Measurements from ENCODE around the gene ASTL. TPM values are rescaled to one million over a fixed set of nuclear protein-coding genes. Genes with fewer than 3 reads are reported as not detected.

The ASTL gene
- total and polyA plus RNA-seq, 2 donors (not counting 3 experiments of a cell fraction or from before 2014, with no cell fraction given): not detected

- no peak overlapping the region for H3K4me3 ChIP-seq (replicated peaks in 1 of 3; ENCODE audit: insufficient read depth in 1 of 3, low read depth in 1 of 3, low read length in 3 of 3)
- H3K4me2 ChIP-seq (ENCODE audit: insufficient read depth, low read length): no peak overlapping the region
- no peak for TF ChIP-seq CTCF (IDR thresholded peaks at IDR 0.05; ENCODE audit: extremely low read depth in 1 of 2, insufficient read depth in 1 of 2, low read depth in 1 of 2, low read length in 2 of 2)
- H3K27ac ChIP-seq (ENCODE audit: insufficient read depth, low read depth, low read length): no peak overlapping the region
- ChIA-PET POLR2A (interaction anchor here (0.6 kb wide), 1 partner anchor 74 kb away, joined by 4 read pairs; no protein-coding TSS in a partner anchor), CTCF (interaction anchor here (3.4 kb wide), 1 partner anchor 13 kb away, joined by 13 read pairs; no protein-coding TSS in a partner anchor)
- H3K36me3 ChIP-seq (ENCODE audit: control insufficient read depth in 2 of 2, extremely low read depth in 1 of 2, insufficient read depth in 2 of 2, low read length in 2 of 2): no peaks in the 10 kb centered on the region
- no peak overlapping the region for H2AFZ ChIP-seq (ENCODE audit: low read depth, low read length)
- BruUV-seq (replicated peaks): no TSS peak
- no peak for FAIRE-seq
- no peak overlapping the region for H3K9ac ChIP-seq (replicated peaks; ENCODE audit: extremely low read depth, insufficient read depth, low read length)
- no peaks in the 10 kb centered on the region for H3K9me1 ChIP-seq (replicated peaks; ENCODE audit: control insufficient read depth, extremely low read depth, insufficient read depth, low read length)
- H3K27me3 ChIP-seq (ENCODE audit: control insufficient read depth in 2 of 2, insufficient read depth in 2 of 2, low read length in 2 of 2): peaks cover 0 to 3% of the 10 kb centered on the region in 2 experiments
- no peaks in the 10 kb centered on the region for H4K20me1 ChIP-seq (replicated peaks; ENCODE audit: control insufficient read depth, extremely low read depth, insufficient read depth, low read length)
- no peaks in the 10 kb centered on the region for H3K79me2 ChIP-seq (ENCODE audit: control insufficient read depth, insufficient read depth, low read length)
- no peaks in the 10 kb centered on the region for H3K4me1 ChIP-seq (ENCODE audit: control insufficient read depth, extremely low read depth, insufficient read depth, low read length)
- no peaks in the 10 kb centered on the region for H3K9me3 ChIP-seq (replicated peaks; ENCODE audit: control insufficient read depth, insufficient read depth, low read length)
- no peak for DNase-seq (ENCODE audit: low read depth, low spot score)
- intact Hi-C loops (cut with micrococcal nuclease) (no loop called here), dilution Hi-C loops (cut with MboI; ENCODE audit: extremely low pct_ligation_motif_present, low sequenced_read_pairs) (no loop called here)
Observed at GRCh38 chr2:96104487-96104861, 33.8 kb downstream of the ASTL start.

- POLR2A ChIA-PET: interaction anchor here (0.6 kb wide), 1 partner anchor 74 kb away, joined by 4 read pairs; no protein-coding TSS in a partner anchor
- no peak for DNase-seq (ENCODE audit: low read depth, low spot score)
- TF ChIP-seq GATA2 (IDR thresholded peaks at IDR 0.05; ENCODE audit: insufficient read depth, insufficient read length, low read depth, low read length) (no peak), CTCF (IDR thresholded peaks at IDR 0.05; ENCODE audit: extremely low read depth in 1 of 2, insufficient read depth in 1 of 2, low read depth in 1 of 2, low read length in 2 of 2) (no peak), POLR2A (IDR thresholded peaks at IDR 0.05; ENCODE audit: low read depth, low read length) (no peak), POLR2AphosphoS5 (IDR thresholded peaks at IDR 0.05; ENCODE audit: insufficient read depth, low read depth, low read length) (no peak)
- peaks cover 0 to 3% of the 10 kb centered on the region in 2 experiments for H3K27me3 ChIP-seq (ENCODE audit: control insufficient read depth in 2 of 2, insufficient read depth in 2 of 2, low read length in 2 of 2)
- no peak overlapping the region for H3K4me2 ChIP-seq (ENCODE audit: insufficient read depth, low read length)
- H3K36me3 ChIP-seq (ENCODE audit: control insufficient read depth in 2 of 2, extremely low read depth in 1 of 2, insufficient read depth in 2 of 2, low read length in 2 of 2): no peaks in the 10 kb centered on the region
- H3K9me3 ChIP-seq (replicated peaks; ENCODE audit: control insufficient read depth, insufficient read depth, low read length): no peaks in the 10 kb centered on the region
- H4K20me1 ChIP-seq (replicated peaks; ENCODE audit: control insufficient read depth, extremely low read depth, insufficient read depth, low read length): no peaks in the 10 kb centered on the region
- no peak overlapping the region for H3K27ac ChIP-seq (ENCODE audit: insufficient read depth, low read depth, low read length)
- intact Hi-C loops (cut with micrococcal nuclease): no loop called here
- dilution Hi-C loops (cut with MboI; ENCODE audit: extremely low pct_ligation_motif_present, low sequenced_read_pairs): no loop called here
- CTCF ChIA-PET: interaction anchor here (3.4 kb wide), 1 partner anchor 13 kb away, joined by 13 read pairs; no protein-coding TSS in a partner anchor
- no peaks in the 10 kb centered on the region for H3K79me2 ChIP-seq (ENCODE audit: control insufficient read depth, insufficient read depth, low read length)
- H3K9me1 ChIP-seq (replicated peaks; ENCODE audit: control insufficient read depth, extremely low read depth, insufficient read depth, low read length): no peaks in the 10 kb centered on the region
- no peak overlapping the region for H3K4me3 ChIP-seq (replicated peaks in 1 of 3; ENCODE audit: insufficient read depth in 1 of 3, low read depth in 1 of 3, low read length in 3 of 3)
- H2AFZ ChIP-seq (ENCODE audit: low read depth, low read length): no peak overlapping the region
- no peak overlapping the region for H3K9ac ChIP-seq (replicated peaks; ENCODE audit: extremely low read depth, insufficient read depth, low read length)
- H3K4me1 ChIP-seq (ENCODE audit: control insufficient read depth, extremely low read depth, insufficient read depth, low read length): no peaks in the 10 kb centered on the region
- no peak for FAIRE-seq
- BruUV-seq (replicated peaks): no TSS peak
Observed at GRCh38 chr2:96103761-96104486, 34.4 kb downstream of the ASTL start.

Data from endothelial cell of umbilical vein (primary cell).